Liver (tissue), 9 donors: ENCODE data around the gene TCP1. TPM values are rescaled to one million over a fixed set of nuclear protein-coding genes. Genes with fewer than 3 reads are reported as not detected.

ENCODE experiments used
- DNase-seq: peaks from one replicate; pipeline ENCODE4 v3.0.0-alpha.2; 2017; ENCODE audit warnings: low spot score
- H3K27ac ChIP-seq, 2 donors: one replicate each; pipeline ENCODE4 v1.7.0; 2013; ENCODE audit warnings: inconsistent platforms in 2 of 2, low read length in 2 of 2, control low read depth in 1 of 2, low read depth in 1 of 2, mild to moderate bottlenecking in 1 of 2
- H3K27me3 ChIP-seq, 4 donors: one replicate each; pipeline versions ENCODE4 v1.6.1 to v1.7.0; 2013; ENCODE audit warnings: low read length in 3 of 4, inconsistent platforms in 1 of 4, mild to moderate bottlenecking in 1 of 4, moderate library complexity in 1 of 4; ENCODE audit not compliant: control insufficient read depth in 4 of 4, insufficient read depth in 4 of 4
- H3K36me3 ChIP-seq, 4 donors: one replicate each; pipeline versions ENCODE4 v1.6.1 to v1.7.0; 2013; ENCODE audit warnings: low read length in 3 of 4, mild to moderate bottlenecking in 3 of 4, low read depth in 1 of 4, moderate library complexity in 1 of 4; ENCODE audit not compliant: control insufficient read depth in 4 of 4, insufficient read depth in 3 of 4
- H3K4me1 ChIP-seq, 4 donors: one replicate each; pipeline versions ENCODE4 v1.6.1 to v1.7.0; 2013; ENCODE audit warnings: low read length in 3 of 4, mild to moderate bottlenecking in 3 of 4, moderate library complexity in 1 of 4; ENCODE audit not compliant: control insufficient read depth in 4 of 4, insufficient read depth in 4 of 4
- H3K4me3 ChIP-seq, 3 donors: one replicate each; pipeline versions ENCODE4 v1.6.1 to v1.7.0; 2013; ENCODE audit warnings: low read length in 3 of 3, control low read depth in 1 of 3, low read depth in 1 of 3, mild to moderate bottlenecking in 1 of 3
- H3K9ac ChIP-seq, 2 donors: one replicate each; pipeline ENCODE4 v1.7.0; 2013; ENCODE audit warnings: low read length in 2 of 2, mild to moderate bottlenecking in 2 of 2, moderate library complexity in 2 of 2, control low read depth in 1 of 2, low read depth in 1 of 2
- H3K9me3 ChIP-seq, 4 donors: one replicate each; pipeline versions ENCODE4 v1.6.1 to v1.7.0; 2013; ENCODE audit warnings: low read length in 3 of 4; ENCODE audit not compliant: control insufficient read depth in 4 of 4
- CTCF ChIP-seq: fragments of 150-350 bp; IDR thresholded peaks from 2 replicates; pipeline ENCODE4 v1.5.1; 2017; ENCODE audit warnings: improper control_type of control experiment, low read depth, low read length; ENCODE audit not compliant: missing input control
- EGR1 ChIP-seq, 2 donors: IDR thresholded peaks; 2 replicates each; pipeline ENCODE4 v1.6.1; 2016 to 2018; ENCODE audit warnings: antibody characterized with exemption in 2 of 2, low read depth in 2 of 2
- FOXA1 ChIP-seq: IDR thresholded peaks from 2 replicates; pipeline ENCODE4 v1.6.1; 2016; ENCODE audit warnings: antibody characterized with exemption
- FOXA2 ChIP-seq: IDR thresholded peaks from 2 replicates; pipeline ENCODE4 v1.6.1; 2016; ENCODE audit warnings: antibody characterized with exemption
- GABPA ChIP-seq, 2 donors: IDR thresholded peaks in 1 of 2; conservative IDR thresholded peaks in 1 of 2; 2 replicates each; pipeline ENCODE4 v1.6.1; 2016; ENCODE audit warnings: antibody characterized with exemption in 2 of 2, mild to moderate bottlenecking in 1 of 2, moderate library complexity in 1 of 2
- HNF4A ChIP-seq, 2 donors: conservative IDR thresholded peaks; 2 replicates each; pipeline ENCODE4 v1.6.1; 2016; ENCODE audit warnings: antibody characterized with exemption in 2 of 2, mild to moderate bottlenecking in 2 of 2
- HNF4G ChIP-seq: IDR thresholded peaks from 2 replicates; pipeline ENCODE4 v1.6.1; 2016; ENCODE audit warnings: antibody characterized with exemption
- JUND ChIP-seq, 2 donors: IDR thresholded peaks; 2 replicates each; pipeline ENCODE4 v1.6.1; 2016; ENCODE audit warnings: antibody characterized with exemption in 2 of 2
- NR2F2 ChIP-seq: IDR thresholded peaks from 2 replicates; pipeline ENCODE4 v1.6.1; 2016; ENCODE audit warnings: antibody characterized with exemption
- RAD21 ChIP-seq, 2 donors: IDR thresholded peaks; 2 replicates each; pipeline ENCODE4 v1.6.1; 2016; ENCODE audit warnings: antibody characterized with exemption in 2 of 2, mild to moderate bottlenecking in 2 of 2
- REST ChIP-seq: IDR thresholded peaks from 2 replicates; pipeline ENCODE4 v1.6.1; 2016; ENCODE audit warnings: antibody characterized with exemption, mild to moderate bottlenecking
- RXRA ChIP-seq, 2 donors: IDR thresholded peaks; 2 replicates each; pipeline ENCODE4 v1.6.1; 2017 to 2018; ENCODE audit warnings: antibody characterized with exemption in 2 of 2, mild to moderate bottlenecking in 1 of 2
- SP1 ChIP-seq: IDR thresholded peaks from 2 replicates; pipeline ENCODE4 v1.6.1; 2018; ENCODE audit warnings: antibody characterized with exemption, mild to moderate bottlenecking
- TAF1 ChIP-seq: conservative IDR thresholded peaks from 2 replicates; pipeline ENCODE4 v1.6.1; 2016; ENCODE audit warnings: antibody characterized with exemption, mild to moderate bottlenecking
- YY1 ChIP-seq: IDR thresholded peaks from 2 replicates; pipeline ENCODE4 v1.6.1; 2016; ENCODE audit warnings: antibody characterized with exemption, mild to moderate bottlenecking
- WGBS: extraction: QIAGEN DNeasy Blood & Tissue Kit; methylation state at CpG from one replicate; pipeline ENCODE4 v1.1.7; 2013; 5-methylcytosine and 5-hydroxymethylcytosine counted together
- polyA plus RNA-seq, 2 donors: library from polyadenylated mRNA; stranded (reverse) in 1 of 2; unstranded in 1 of 2; fragments of 200-250 nt in 1 of 2; fragments of >200 nt in 1 of 2; fragmentation: Nextera tagmentation in 1 of 2; extraction: Ambion mirVana in 1 of 2; gene quantifications; one replicate each; pipeline versions ENCODE4 v1.2.1 to v1.2.3, GENCODE V29; 2013 to 2015
- total RNA-seq, 2 donors: library from RNA; depleted of rRNA; stranded (reverse); fragments of >200 nt; gene quantifications; one replicate each; pipeline ENCODE4 v1.2.3, GENCODE V29; 2014
- TF ChIP-seq, protein P1 (sequence below): IDR thresholded peaks from 2 replicates; pipeline ENCODE4 v1.6.1; 2016; ENCODE audit warnings: antibody characterized with exemption
- TF ChIP-seq, protein P2 (sequence below): IDR thresholded peaks from 2 replicates; pipeline ENCODE4 v1.6.1; 2016; ENCODE audit warnings: antibody characterized with exemption
- TF ChIP-seq, protein P3 (sequence below): IDR thresholded peaks from 2 replicates; pipeline ENCODE4 v1.6.1; 2016; ENCODE audit warnings: antibody characterized with exemption
- donor health status: healthy.
- donor health status: healthy.
- donor health status: healthy.
- donor health status: healthy.
- donor health status: healthy.

The TCP1 gene
- total and polyA plus RNA-seq, 4 donors, result 59.5 to 155 (median 94.3) TPM

- Histone ChIP-seq H3K4me1 (no peaks in the 10 kb centered on the region), H3K27me3 (no peaks in the 10 kb centered on the region), H3K9ac (no peak overlapping the region), H3K36me3 (no peaks in the 10 kb centered on the region), H3K27ac (no peak overlapping the region), H3K4me3 (no peak overlapping the region), H3K9me3 (no peaks in the 10 kb centered on the region)
- WGBS, result 93% methylated on average over 16 of the region's 16 CpGs
- TF ChIP-seq SP1 (no peak), HNF4G (no peak), FOXA1 (no peak), HNF4A (conservative IDR thresholded peaks at IDR 0.05) (no peak), RXRA (IDR thresholded peaks at IDR 0.05) (no peak), RAD21 (IDR thresholded peaks at IDR 0.05) (no peak), JUND (IDR thresholded peaks at IDR 0.05) (no peak), GABPA (IDR thresholded peaks at IDR 0.05 in 1 of 2, conservative IDR thresholded peaks at IDR 0.05 in 1 of 2) (no peak), EGR1 (IDR thresholded peaks at IDR 0.05; ENCODE audit: low read depth in 2 of 2) (no peak), TAF1 (no peak), REST (no peak), NR2F2 (no peak), YY1 (no peak), CTCF (no peak), FOXA2 (no peak)
- TF ChIP-seq, protein P1, sequence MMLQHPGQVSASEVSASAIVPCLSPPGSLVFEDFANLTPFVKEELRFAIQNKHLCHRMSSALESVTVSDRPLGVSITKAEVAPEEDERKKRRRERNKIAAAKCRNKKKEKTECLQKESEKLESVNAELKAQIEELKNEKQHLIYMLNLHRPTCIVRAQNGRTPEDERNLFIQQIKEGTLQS, result no peak
- TF ChIP-seq, protein P2, sequence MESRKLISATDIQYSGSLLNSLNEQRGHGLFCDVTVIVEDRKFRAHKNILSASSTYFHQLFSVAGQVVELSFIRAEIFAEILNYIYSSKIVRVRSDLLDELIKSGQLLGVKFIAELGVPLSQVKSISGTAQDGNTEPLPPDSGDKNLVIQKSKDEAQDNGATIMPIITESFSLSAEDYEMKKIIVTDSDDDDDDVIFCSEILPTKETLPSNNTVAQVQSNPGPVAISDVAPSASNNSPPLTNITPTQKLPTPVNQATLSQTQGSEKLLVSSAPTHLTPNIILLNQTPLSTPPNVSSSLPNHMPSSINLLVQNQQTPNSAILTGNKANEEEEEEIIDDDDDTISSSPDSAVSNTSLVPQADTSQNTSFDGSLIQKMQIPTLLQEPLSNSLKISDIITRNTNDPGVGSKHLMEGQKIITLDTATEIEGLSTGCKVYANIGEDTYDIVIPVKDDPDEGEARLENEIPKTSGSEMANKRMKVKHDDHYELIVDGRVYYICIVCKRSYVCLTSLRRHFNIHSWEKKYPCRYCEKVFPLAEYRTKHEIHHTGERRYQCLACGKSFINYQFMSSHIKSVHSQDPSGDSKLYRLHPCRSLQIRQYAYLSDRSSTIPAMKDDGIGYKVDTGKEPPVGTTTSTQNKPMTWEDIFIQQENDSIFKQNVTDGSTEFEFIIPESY, result no peak
- TF ChIP-seq, protein P3, sequence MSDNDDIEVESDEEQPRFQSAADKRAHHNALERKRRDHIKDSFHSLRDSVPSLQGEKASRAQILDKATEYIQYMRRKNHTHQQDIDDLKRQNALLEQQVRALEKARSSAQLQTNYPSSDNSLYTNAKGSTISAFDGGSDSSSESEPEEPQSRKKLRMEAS, result no peak
- no peak for DNase-seq
Observed at GRCh38 chr6:159826968-159827647, 37.7 kb upstream of the TCP1 start.
